ENCODE measurements around the gene DPF3.

DNA sequence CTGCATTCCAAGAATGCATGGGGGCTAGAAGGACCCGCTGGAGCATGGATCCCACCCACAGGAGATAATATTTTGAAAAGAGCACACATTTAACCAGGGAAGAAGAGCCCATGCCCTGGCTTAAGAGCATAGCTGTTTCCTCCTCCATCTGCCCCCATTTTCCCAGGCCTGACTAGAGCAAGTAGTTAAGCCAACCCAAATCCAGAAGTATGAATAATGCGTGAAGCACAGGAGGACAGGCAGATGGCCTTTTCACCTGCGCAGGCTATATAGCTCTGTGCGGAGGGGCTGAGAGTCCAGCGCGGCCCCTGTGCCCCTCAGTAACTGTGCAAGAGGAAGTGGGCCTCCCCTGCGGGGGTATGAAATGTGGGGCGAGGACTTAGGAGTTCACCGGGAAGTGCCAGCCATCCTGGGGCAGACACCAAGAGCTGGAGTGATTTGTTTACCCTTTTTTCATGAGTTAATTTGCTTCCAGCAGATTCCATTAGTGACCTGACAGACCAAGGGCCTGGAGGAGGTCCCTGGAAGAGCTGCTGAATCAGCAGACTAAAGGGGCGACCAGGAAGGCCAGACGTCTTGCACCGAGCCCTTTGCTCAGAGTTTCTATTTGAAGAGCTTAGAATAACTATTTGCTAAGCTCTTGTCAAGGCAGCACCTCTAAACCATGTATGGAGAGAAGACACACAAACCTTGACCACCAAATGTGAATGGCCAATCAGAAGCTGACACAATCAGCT is 37.2 kb downstream of the DPF3 start:
- TF ChIP-seq EP300 (IDR thresholded peaks at IDR 0.05) = no peak
- no peak for TF ChIP-seq POLR2A (IDR thresholded peaks at IDR 0.05)

Measured in suprapubic skin (tissue), 2 donors.